Measurements from ENCODE around the gene NGEF.

Gene NGEF

GRCh38 chr2:233051241-233052149 lies 38.4 kb upstream of the NGEF start:
- no peak overlapping the region for H3K4me2 ChIP-seq (ENCODE audit: low read length)
- no peak overlapping the region for H4K8ac ChIP-seq (ENCODE audit: low read depth, low read length)
- H3K14ac ChIP-seq (ENCODE audit: low read length), result no peak overlapping the region
- H2BK5ac ChIP-seq (ENCODE audit: low read depth, low read length, poor library complexity), result no peak overlapping the region
- peaks cover 0 to 6% of the 10 kb centered on the region in 2 experiments for H3K4me1 ChIP-seq (ENCODE audit: control insufficient read depth in 1 of 2, insufficient read depth in 2 of 2, low read length in 2 of 2)
- no peak overlapping the region for H4K91ac ChIP-seq (ENCODE audit: low read depth, low read length)
- no peak overlapping the region for H2AK5ac ChIP-seq (ENCODE audit: low read length)
- H3K27ac ChIP-seq (ENCODE audit: low read depth, low read length), result no peak overlapping the region
- no peak overlapping the region for H2AFZ ChIP-seq (ENCODE audit: insufficient read depth, low read length, poor library complexity)
- no peak overlapping the region for H2BK120ac ChIP-seq (ENCODE audit: insufficient read depth, low read length, poor library complexity)
- no peak overlapping the region for H3K4ac ChIP-seq (ENCODE audit: low read depth, low read length)
- H3K9me3 ChIP-seq (ENCODE audit: insufficient read depth, low read depth, low read length), result no peaks in the 10 kb centered on the region
- WGBS (ENCODE audit: extremely low coverage, insufficient coverage, insufficient read length), result no CpG with 5 or more reads among the region's 24 CpGs
- H3K23ac ChIP-seq (ENCODE audit: low read length), result no peak overlapping the region
- no peaks in the 10 kb centered on the region for H3K36me3 ChIP-seq (ENCODE audit: control insufficient read depth in 1 of 2, insufficient read depth in 2 of 2, low read length in 2 of 2)
- H3K27me3 ChIP-seq (ENCODE audit: insufficient read depth, low read length), result no peaks in the 10 kb centered on the region
- no peak overlapping the region for H2BK12ac ChIP-seq (ENCODE audit: low read length)
- H3K18ac ChIP-seq (ENCODE audit: low read length), result no peak overlapping the region
- H3K9ac ChIP-seq (ENCODE audit: low read length), result no peak overlapping the region
- no peaks in the 10 kb centered on the region for H3K79me1 ChIP-seq (ENCODE audit: low read length)
- no peaks in the 10 kb centered on the region for H3K79me2 ChIP-seq (ENCODE audit: control insufficient read depth, insufficient read depth, low read length, poor library complexity)
- no peak overlapping the region for H3K4me3 ChIP-seq (ENCODE audit: low read depth, low read length)
- peak; percentile 70 to 71 for DNase-seq
- no peak overlapping the region for H4K12ac ChIP-seq (ENCODE audit: low read depth, low read length)

DNA sequence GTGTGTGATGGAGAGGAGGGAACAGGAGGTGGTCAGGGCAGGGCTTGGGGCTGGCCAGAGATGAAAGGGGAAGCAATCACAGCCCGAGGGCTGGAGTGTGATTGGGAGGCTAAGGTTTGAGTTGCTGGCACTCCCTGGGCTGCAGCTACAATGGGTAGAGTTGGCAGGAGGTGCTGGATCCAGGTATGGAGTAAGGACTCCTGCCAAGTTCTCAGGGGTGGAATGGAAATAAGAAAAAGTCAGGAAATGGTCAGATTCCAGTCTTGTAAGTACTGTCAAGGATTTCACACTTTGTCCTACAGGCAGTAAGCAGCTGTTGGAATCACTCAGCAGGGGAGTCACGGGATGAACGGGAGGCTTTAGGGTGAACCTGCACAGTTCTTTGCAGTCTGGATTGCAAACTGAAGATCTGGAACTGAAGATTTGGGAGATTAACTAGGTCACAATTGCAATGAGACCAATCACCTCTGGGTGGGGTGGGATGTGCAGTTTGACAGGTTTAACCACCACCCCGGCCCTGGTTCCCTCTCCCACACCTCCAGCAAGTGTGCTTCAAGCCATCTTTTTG lies 36.2 kb upstream of the NGEF start:
- no peak overlapping the region for H4K12ac ChIP-seq (ENCODE audit: low read depth, low read length)
- H3K18ac ChIP-seq (ENCODE audit: low read length), result no peak overlapping the region
- no peak overlapping the region for H3K9ac ChIP-seq (ENCODE audit: low read length)
- no peak overlapping the region for H2AFZ ChIP-seq (ENCODE audit: insufficient read depth, low read length, poor library complexity)
- no peak overlapping the region for H3K14ac ChIP-seq (ENCODE audit: low read length)
- no CpG with 5 or more reads among the region's 4 CpGs for WGBS (ENCODE audit: extremely low coverage, insufficient coverage, insufficient read length)
- no peaks in the 10 kb centered on the region for H3K9me3 ChIP-seq (ENCODE audit: insufficient read depth, low read depth, low read length)
- DNase-seq, result peak in 1 of 2 donors; percentile 30
- peaks cover 0 to 6% of the 10 kb centered on the region in 2 experiments for H3K4me1 ChIP-seq (ENCODE audit: control insufficient read depth in 1 of 2, insufficient read depth in 2 of 2, low read length in 2 of 2)
- no peak overlapping the region for H2BK5ac ChIP-seq (ENCODE audit: low read depth, low read length, poor library complexity)
- H3K4me3 ChIP-seq (ENCODE audit: low read depth, low read length), result no peak overlapping the region
- H3K79me2 ChIP-seq (ENCODE audit: control insufficient read depth, insufficient read depth, low read length, poor library complexity), result no peaks in the 10 kb centered on the region
- no peak overlapping the region for H3K4ac ChIP-seq (ENCODE audit: low read depth, low read length)
- no peak overlapping the region for H2BK12ac ChIP-seq (ENCODE audit: low read length)
- no peaks in the 10 kb centered on the region for H3K79me1 ChIP-seq (ENCODE audit: low read length)
- H3K4me2 ChIP-seq (ENCODE audit: low read length), result no peak overlapping the region
- H3K27me3 ChIP-seq (ENCODE audit: insufficient read depth, low read length), result no peaks in the 10 kb centered on the region
- H2BK120ac ChIP-seq (ENCODE audit: insufficient read depth, low read length, poor library complexity), result no peak overlapping the region
- no peak overlapping the region for H3K27ac ChIP-seq (ENCODE audit: low read depth, low read length)
- no peak overlapping the region for H2AK5ac ChIP-seq (ENCODE audit: low read length)
- H4K91ac ChIP-seq (ENCODE audit: low read depth, low read length), result no peak overlapping the region
- H3K23ac ChIP-seq (ENCODE audit: low read length), result no peak overlapping the region
- H3K36me3 ChIP-seq (ENCODE audit: control insufficient read depth in 1 of 2, insufficient read depth in 2 of 2, low read length in 2 of 2), result no peaks in the 10 kb centered on the region
- no peak overlapping the region for H4K8ac ChIP-seq (ENCODE audit: low read depth, low read length)

GRCh38 chr2:233048569-233049193 lies 35.6 kb upstream of the NGEF start:
- H2AK5ac ChIP-seq (ENCODE audit: low read length), result no peak overlapping the region
- WGBS (ENCODE audit: extremely low coverage, insufficient coverage, insufficient read length), result no CpG with 5 or more reads among the region's 10 CpGs
- no peaks in the 10 kb centered on the region for H3K79me1 ChIP-seq (ENCODE audit: low read length)
- H3K79me2 ChIP-seq (ENCODE audit: control insufficient read depth, insufficient read depth, low read length, poor library complexity), result no peaks in the 10 kb centered on the region
- no peak for DNase-seq
- H2BK12ac ChIP-seq (ENCODE audit: low read length), result no peak overlapping the region
- no peak overlapping the region for H4K12ac ChIP-seq (ENCODE audit: low read depth, low read length)
- H4K91ac ChIP-seq (ENCODE audit: low read depth, low read length), result no peak overlapping the region
- H3K27me3 ChIP-seq (ENCODE audit: insufficient read depth, low read length), result no peaks in the 10 kb centered on the region
- H3K18ac ChIP-seq (ENCODE audit: low read length), result no peak overlapping the region
- no peak overlapping the region for H3K4me2 ChIP-seq (ENCODE audit: low read length)
- H3K9ac ChIP-seq (ENCODE audit: low read length), result no peak overlapping the region
- H3K27ac ChIP-seq (ENCODE audit: low read depth, low read length), result no peak overlapping the region
- H3K9me3 ChIP-seq (ENCODE audit: insufficient read depth, low read depth, low read length), result no peaks in the 10 kb centered on the region
- H2BK120ac ChIP-seq (ENCODE audit: insufficient read depth, low read length, poor library complexity), result no peak overlapping the region
- H3K4me3 ChIP-seq (ENCODE audit: low read depth, low read length), result no peak overlapping the region
- no peak overlapping the region for H2AFZ ChIP-seq (ENCODE audit: insufficient read depth, low read length, poor library complexity)
- no peak overlapping the region for H3K4ac ChIP-seq (ENCODE audit: low read depth, low read length)
- H3K36me3 ChIP-seq (ENCODE audit: control insufficient read depth in 1 of 2, insufficient read depth in 2 of 2, low read length in 2 of 2), result no peaks in the 10 kb centered on the region
- no peak overlapping the region for H4K8ac ChIP-seq (ENCODE audit: low read depth, low read length)
- peaks cover 0 to 6% of the 10 kb centered on the region in 2 experiments for H3K4me1 ChIP-seq (ENCODE audit: control insufficient read depth in 1 of 2, insufficient read depth in 2 of 2, low read length in 2 of 2)
- H2BK5ac ChIP-seq (ENCODE audit: low read depth, low read length, poor library complexity), result no peak overlapping the region
- H3K23ac ChIP-seq (ENCODE audit: low read length), result no peak overlapping the region
- H3K14ac ChIP-seq (ENCODE audit: low read length), result no peak overlapping the region

- no peaks in the 10 kb centered on the region for H3K79me2 ChIP-seq (ENCODE audit: control insufficient read depth, insufficient read depth, low read length, poor library complexity)
Observed at GRCh38 chr2:233047667-233048066, 34.6 kb upstream of the NGEF start.

More at GRCh38 chr2:233047667-233048066, 34.6 kb upstream of the NGEF start:
- Histone ChIP-seq H4K8ac (ENCODE audit: low read depth, low read length) (no peak overlapping the region), H3K9ac (ENCODE audit: low read length) (no peak overlapping the region), H4K12ac (ENCODE audit: low read depth, low read length) (no peak overlapping the region), H2BK120ac (ENCODE audit: insufficient read depth, low read length, poor library complexity) (no peak overlapping the region), H2BK5ac (ENCODE audit: low read depth, low read length, poor library complexity) (no peak overlapping the region), H2BK12ac (ENCODE audit: low read length) (no peak overlapping the region), H3K23ac (ENCODE audit: low read length) (no peak overlapping the region), H3K27me3 (ENCODE audit: insufficient read depth, low read length) (no peaks in the 10 kb centered on the region), H2AK5ac (ENCODE audit: low read length) (no peak overlapping the region), H3K4me3 (ENCODE audit: low read depth, low read length) (no peak overlapping the region), H3K4ac (ENCODE audit: low read depth, low read length) (no peak overlapping the region), H3K18ac (ENCODE audit: low read length) (no peak overlapping the region), H4K91ac (ENCODE audit: low read depth, low read length) (no peak overlapping the region), H3K27ac (ENCODE audit: low read depth, low read length) (no peak overlapping the region), H2AFZ (ENCODE audit: insufficient read depth, low read length, poor library complexity) (no peak overlapping the region), H3K79me1 (ENCODE audit: low read length) (no peaks in the 10 kb centered on the region), H3K14ac (ENCODE audit: low read length) (no peak overlapping the region), H3K36me3 (ENCODE audit: control insufficient read depth in 1 of 2, insufficient read depth in 2 of 2, low read length in 2 of 2) (no peaks in the 10 kb centered on the region), H3K4me1 (ENCODE audit: control insufficient read depth in 1 of 2, insufficient read depth in 2 of 2, low read length in 2 of 2) (peaks cover 0 to 6% of the 10 kb centered on the region in 2 experiments), H3K9me3 (ENCODE audit: insufficient read depth, low read depth, low read length) (no peaks in the 10 kb centered on the region), H3K4me2 (ENCODE audit: low read length) (no peak overlapping the region)
- no peak for DNase-seq
- no CpG with 5 or more reads among the region's 9 CpGs for WGBS (ENCODE audit: extremely low coverage, insufficient coverage, insufficient read length)
